22Rv1 (cell line): ENCODE results near the gene CACNG1.
"Not testable (repeated sequence)": the region's sequence is repeated elsewhere in the genome, so short reads cannot be mapped to it uniquely, and the experiment has no call there.

Source experiments
- H3K27ac ChIP-seq: fragments of 450-650 bp; 2 replicates; pipeline ENCODE4 v1.5.1; 2017
- ZFX ChIP-seq: fragments of 450-650 bp; IDR thresholded peaks from 2 replicates; pipeline ENCODE4 v1.6.1; 2017; ENCODE audit warnings: antibody characterized with exemption, borderline replicate concordance
- TF ChIP-seq, protein P1 (sequence below): fragments of 450-650 bp; IDR thresholded peaks from 2 replicates; pipeline ENCODE4 v1.5.1; 2017; ENCODE audit warnings: mild to moderate bottlenecking

CACNG1 gene

DNA sequence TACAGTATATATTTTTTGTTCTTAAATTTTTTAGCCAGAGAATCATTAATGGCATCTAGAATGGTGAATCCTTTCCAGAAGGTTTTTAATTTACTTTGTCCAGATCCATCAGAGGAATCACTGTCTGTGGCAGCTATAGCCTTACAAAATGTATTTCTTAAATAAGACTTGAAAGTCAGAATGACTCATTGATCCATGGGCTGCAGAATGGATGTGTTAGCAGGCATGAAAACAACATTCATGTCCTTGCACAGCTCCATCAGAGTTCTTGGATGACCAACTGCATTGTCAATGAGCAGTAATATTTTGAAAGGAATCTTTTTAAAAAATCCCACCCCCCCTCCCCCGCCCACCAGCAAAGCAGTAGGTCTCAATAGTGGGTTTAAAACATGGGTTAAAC lies 51.4 kb downstream of the CACNG1 start:
- TF ChIP-seq, protein P1, sequence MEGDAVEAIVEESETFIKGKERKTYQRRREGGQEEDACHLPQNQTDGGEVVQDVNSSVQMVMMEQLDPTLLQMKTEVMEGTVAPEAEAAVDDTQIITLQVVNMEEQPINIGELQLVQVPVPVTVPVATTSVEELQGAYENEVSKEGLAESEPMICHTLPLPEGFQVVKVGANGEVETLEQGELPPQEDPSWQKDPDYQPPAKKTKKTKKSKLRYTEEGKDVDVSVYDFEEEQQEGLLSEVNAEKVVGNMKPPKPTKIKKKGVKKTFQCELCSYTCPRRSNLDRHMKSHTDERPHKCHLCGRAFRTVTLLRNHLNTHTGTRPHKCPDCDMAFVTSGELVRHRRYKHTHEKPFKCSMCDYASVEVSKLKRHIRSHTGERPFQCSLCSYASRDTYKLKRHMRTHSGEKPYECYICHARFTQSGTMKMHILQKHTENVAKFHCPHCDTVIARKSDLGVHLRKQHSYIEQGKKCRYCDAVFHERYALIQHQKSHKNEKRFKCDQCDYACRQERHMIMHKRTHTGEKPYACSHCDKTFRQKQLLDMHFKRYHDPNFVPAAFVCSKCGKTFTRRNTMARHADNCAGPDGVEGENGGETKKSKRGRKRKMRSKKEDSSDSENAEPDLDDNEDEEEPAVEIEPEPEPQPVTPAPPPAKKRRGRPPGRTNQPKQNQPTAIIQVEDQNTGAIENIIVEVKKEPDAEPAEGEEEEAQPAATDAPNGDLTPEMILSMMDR, result no peak
- no peak for TF ChIP-seq ZFX
- no peak overlapping the region for H3K27ac ChIP-seq

DNA sequence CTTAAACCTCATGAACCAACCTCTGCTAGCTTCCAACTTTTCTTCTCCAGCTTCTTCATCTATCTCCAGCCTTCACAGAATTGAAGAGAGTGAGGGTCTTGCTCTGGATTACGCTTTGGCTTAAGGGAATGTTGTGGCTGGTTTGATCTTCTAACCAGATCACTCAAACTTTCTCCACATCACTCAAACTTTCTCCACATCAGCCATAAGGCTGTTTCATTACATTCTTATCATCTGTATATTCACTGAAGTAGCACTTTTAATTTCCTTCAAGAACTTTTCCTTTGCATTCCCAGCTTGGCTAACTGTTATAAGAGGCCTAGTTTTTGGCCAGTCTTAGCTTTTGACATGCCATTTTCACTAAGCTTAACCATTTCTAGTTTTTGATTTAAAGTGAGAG lies 52.3 kb downstream of the CACNG1 start:
- no peak overlapping the region for H3K27ac ChIP-seq
- TF ChIP-seq, protein P1, result no peak
- TF ChIP-seq ZFX, result no peak

DNA sequence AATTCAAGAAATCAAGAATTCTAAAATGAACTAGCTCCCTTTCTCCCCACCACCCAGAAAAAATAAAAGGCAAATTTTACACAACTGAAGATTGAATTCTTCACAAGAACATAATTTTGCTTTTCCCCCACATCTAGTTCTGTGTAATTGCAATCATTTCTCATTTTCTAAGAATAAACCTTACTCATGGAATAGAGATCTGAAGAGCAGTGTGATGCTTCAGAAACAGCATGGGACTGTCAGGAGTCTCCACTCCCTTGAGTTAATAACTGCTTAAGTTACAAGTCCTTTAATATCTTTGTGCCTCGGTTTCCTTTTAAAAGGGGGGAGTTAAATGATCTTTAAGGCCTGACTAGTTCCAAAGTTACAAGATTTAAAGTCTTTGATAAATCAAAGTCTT lies 53.7 kb downstream of the CACNG1 start:
- no peak overlapping the region for H3K27ac ChIP-seq
- no peak for TF ChIP-seq ZFX
- TF ChIP-seq, protein P1, result no peak

DNA sequence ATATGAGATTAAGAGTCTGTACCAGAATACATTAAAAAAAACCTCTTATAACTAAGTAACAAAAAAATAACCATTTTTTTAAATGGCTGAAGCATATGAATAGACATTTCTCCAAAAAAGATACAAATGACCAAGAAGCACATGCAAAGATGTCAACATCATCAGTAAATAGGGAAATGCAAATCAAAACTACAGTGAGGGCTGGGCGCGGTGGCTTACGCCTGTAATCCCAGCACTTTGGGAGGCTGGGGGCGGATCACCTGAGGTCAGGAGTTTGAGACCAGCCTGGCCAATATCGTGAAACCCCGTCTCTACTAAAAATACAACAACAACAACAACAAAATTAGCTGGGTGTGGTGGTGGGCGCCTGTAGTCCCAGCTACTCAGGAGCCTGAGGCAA lies 60.3 kb downstream of the CACNG1 start:
- H3K27ac ChIP-seq, result not testable (repeated sequence)

DNA sequence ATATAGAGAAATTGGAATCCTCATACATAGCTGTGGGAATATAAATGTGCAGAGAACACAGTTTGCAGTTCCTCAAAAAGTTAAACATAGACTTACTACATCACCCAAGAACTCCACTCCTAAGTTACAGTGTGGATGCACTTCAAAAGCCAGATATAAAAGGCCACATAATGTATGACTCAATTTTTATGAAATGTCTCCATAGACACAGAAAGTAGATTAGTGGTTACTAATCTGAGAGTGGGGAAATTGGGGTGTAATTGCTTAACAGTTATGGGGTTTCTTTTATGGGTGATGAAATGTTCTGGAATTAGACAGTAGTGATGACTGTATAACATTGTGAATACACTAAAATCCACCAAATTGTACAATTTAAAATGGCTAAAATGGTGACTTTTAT lies 60.9 kb downstream of the CACNG1 start:
- no peak overlapping the region for H3K27ac ChIP-seq
- TF ChIP-seq, protein P1, result no peak
- TF ChIP-seq ZFX, result no peak
